GM19193 (cell line): ENCODE measurements around the gene SNTA1.

Source experiments
- POLR2A ChIP-seq: IDR thresholded peaks from 4 replicates; pipeline ENCODE4 v1.6.1; 2011; ENCODE audit not compliant: insufficient read depth, insufficient read length; ENCODE audit errors: extremely low read depth

SNTA1 gene

GRCh38 chr20:33386673-33387072, 56.9 kb downstream of the SNTA1 start:
- TF ChIP-seq POLR2A = no peak

GRCh38 chr20:33377366-33377765, 66.2 kb downstream of the SNTA1 start:
- TF ChIP-seq POLR2A = no peak

GRCh38 chr20:33373735-33374605, 69.6 kb downstream of the SNTA1 start:
- TF ChIP-seq POLR2A = no peak

- TF ChIP-seq POLR2A = no peak
Observed at GRCh38 chr20:33372993-33373441, 70.5 kb downstream of the SNTA1 start.

- TF ChIP-seq POLR2A = no peak
Observed at GRCh38 chr20:33370291-33370690, 73.3 kb downstream of the SNTA1 start.

GRCh38 chr20:33362898-33363297, 80.7 kb downstream of the SNTA1 start:
- TF ChIP-seq POLR2A = no peak

- TF ChIP-seq POLR2A = no peak
Observed at GRCh38 chr20:33359399-33360261, 83.9 kb downstream of the SNTA1 start.
